Measurements from ENCODE around the gene TECR.

The TECR gene

DNA sequence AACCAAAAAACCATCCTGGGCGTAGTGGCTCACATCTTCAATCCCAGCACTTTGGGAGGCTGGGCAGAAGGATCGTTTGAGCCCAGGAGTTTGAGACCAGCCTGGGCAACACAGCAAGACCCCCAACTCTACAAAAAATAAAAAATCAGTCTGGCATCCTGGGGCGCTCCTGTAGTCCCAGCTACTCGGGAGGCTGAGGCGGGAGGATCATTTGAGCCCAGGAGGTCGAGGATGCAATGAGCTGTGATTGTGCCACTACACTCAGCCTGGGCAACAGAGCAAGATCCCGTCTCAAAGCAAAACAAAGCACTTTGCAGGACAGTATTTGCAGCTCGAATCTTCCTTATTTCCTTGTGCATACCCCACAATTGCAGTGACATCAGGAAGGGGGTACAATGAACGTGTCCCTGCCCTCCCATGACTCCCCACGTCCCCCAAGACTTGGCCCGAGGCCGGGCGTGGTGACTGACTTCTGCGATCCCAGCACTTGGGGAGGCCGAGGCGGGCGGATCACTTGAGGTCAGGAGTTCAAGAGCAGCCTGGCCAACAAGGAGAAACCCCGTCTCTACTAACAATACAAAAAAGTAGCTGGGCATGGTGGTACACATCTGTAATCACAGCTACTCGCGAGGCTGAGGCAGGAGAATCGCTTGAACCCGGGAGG is 41.6 kb downstream of the TECR start:
- Histone ChIP-seq H3K9ac (ENCODE audit: low read depth, low read length, poor library complexity, severe bottlenecking) (peak overlapping the region; percentile 87), H3K27me3 (ENCODE audit: insufficient read depth, low read length, poor library complexity, severe bottlenecking) (no peaks in the 10 kb centered on the region), H3F3A (ENCODE audit: low read depth) (no peaks in the 10 kb centered on the region), H3K36me3 (ENCODE audit: insufficient read depth, low read length) (peaks cover 9% of the 10 kb centered on the region; the same call in 1 of the 2 replicates), H3K9me2 (replicated peaks; ENCODE audit: low read depth, low read length) (no peaks in the 10 kb centered on the region), H3K9me3 (ENCODE audit: insufficient read depth, low read depth, low read length) (no peaks in the 10 kb centered on the region), H3K4me2 (ENCODE audit: low read depth, low read length, poor library complexity, severe bottlenecking) (peak overlapping the region; percentile 86), H4K20me1 (ENCODE audit: insufficient read depth, low read length, poor library complexity, severe bottlenecking) (peaks cover 12% of the 10 kb centered on the region), H3K79me2 (ENCODE audit: insufficient read depth, low read length) (peaks cover 21% of the 10 kb centered on the region), H3K4me3 (ENCODE audit: low read length, poor library complexity, severe bottlenecking) (peak overlapping the region; percentile 99), H2AFZ (ENCODE audit: low read length) (no peak overlapping the region), H3K4me1 (ENCODE audit: insufficient read depth, low read length, poor library complexity, severe bottlenecking) (peaks cover 11% of the 10 kb centered on the region)
- no peak for TF ChIP-seq EZH2phosphoT487 (IDR thresholded peaks at IDR 0.05; ENCODE audit: borderline replicate concordance)
- TF ChIP-seq, protein P1, sequence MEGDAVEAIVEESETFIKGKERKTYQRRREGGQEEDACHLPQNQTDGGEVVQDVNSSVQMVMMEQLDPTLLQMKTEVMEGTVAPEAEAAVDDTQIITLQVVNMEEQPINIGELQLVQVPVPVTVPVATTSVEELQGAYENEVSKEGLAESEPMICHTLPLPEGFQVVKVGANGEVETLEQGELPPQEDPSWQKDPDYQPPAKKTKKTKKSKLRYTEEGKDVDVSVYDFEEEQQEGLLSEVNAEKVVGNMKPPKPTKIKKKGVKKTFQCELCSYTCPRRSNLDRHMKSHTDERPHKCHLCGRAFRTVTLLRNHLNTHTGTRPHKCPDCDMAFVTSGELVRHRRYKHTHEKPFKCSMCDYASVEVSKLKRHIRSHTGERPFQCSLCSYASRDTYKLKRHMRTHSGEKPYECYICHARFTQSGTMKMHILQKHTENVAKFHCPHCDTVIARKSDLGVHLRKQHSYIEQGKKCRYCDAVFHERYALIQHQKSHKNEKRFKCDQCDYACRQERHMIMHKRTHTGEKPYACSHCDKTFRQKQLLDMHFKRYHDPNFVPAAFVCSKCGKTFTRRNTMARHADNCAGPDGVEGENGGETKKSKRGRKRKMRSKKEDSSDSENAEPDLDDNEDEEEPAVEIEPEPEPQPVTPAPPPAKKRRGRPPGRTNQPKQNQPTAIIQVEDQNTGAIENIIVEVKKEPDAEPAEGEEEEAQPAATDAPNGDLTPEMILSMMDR (conservative IDR thresholded peaks at IDR 0.05; ENCODE audit: low read length): no peak

- no peaks in the 10 kb centered on the region for H3K9me2 ChIP-seq (replicated peaks; ENCODE audit: low read depth, low read length)
- H4K20me1 ChIP-seq (ENCODE audit: insufficient read depth, low read length, poor library complexity, severe bottlenecking): peaks cover 12% of the 10 kb centered on the region
- H3F3A ChIP-seq (ENCODE audit: low read depth): no peaks in the 10 kb centered on the region
- H3K4me1 ChIP-seq (ENCODE audit: insufficient read depth, low read length, poor library complexity, severe bottlenecking): peaks cover 11% of the 10 kb centered on the region
- peak within 1 kb of the TSS; percentile 87 for H3K9ac ChIP-seq (ENCODE audit: low read depth, low read length, poor library complexity, severe bottlenecking)
- H2AFZ ChIP-seq (ENCODE audit: low read length): peak within 1 kb of the TSS; percentile 98
- H3K4me2 ChIP-seq (ENCODE audit: low read depth, low read length, poor library complexity, severe bottlenecking): peak within 1 kb of the TSS; percentile 86
- H3K9me3 ChIP-seq (ENCODE audit: insufficient read depth, low read depth, low read length): no peaks in the 10 kb centered on the region
- H3K4me3 ChIP-seq (ENCODE audit: low read length, poor library complexity, severe bottlenecking): peak within 1 kb of the TSS; percentile 99
- H3K79me2 ChIP-seq (ENCODE audit: insufficient read depth, low read length): peaks cover 21% of the 10 kb centered on the region
- TF ChIP-seq, protein P1 (conservative IDR thresholded peaks at IDR 0.05; ENCODE audit: low read length): peak; percentile 87
- TF ChIP-seq EZH2phosphoT487 (IDR thresholded peaks at IDR 0.05; ENCODE audit: borderline replicate concordance): no peak
- H3K36me3 ChIP-seq (ENCODE audit: insufficient read depth, low read length): peaks cover 6% of the 10 kb centered on the region; the same call in 1 of the 2 replicates
- H3K27me3 ChIP-seq (ENCODE audit: insufficient read depth, low read length, poor library complexity, severe bottlenecking): no peaks in the 10 kb centered on the region
Observed at GRCh38 chr19:14571695-14572490, 42.5 kb downstream of the TECR start, which contains the start of gene NDUFB7. Gene NDUFB7, minus strand, starts transcription at chr19:14572066. Its CDS starts 66 bp downstream, at chr19:14572000.

- Histone ChIP-seq H3K4me1 (ENCODE audit: insufficient read depth, low read length, poor library complexity, severe bottlenecking) (peaks cover 13% of the 10 kb centered on the region), H3K36me3 (ENCODE audit: insufficient read depth, low read length) (no peaks in the 10 kb centered on the region), H3F3A (ENCODE audit: low read depth) (no peaks in the 10 kb centered on the region), H3K4me2 (ENCODE audit: low read depth, low read length, poor library complexity, severe bottlenecking) (no peak overlapping the region), H2AFZ (ENCODE audit: low read length) (no peak overlapping the region), H3K9ac (ENCODE audit: low read depth, low read length, poor library complexity, severe bottlenecking) (no peak overlapping the region), H3K4me3 (ENCODE audit: low read length, poor library complexity, severe bottlenecking) (no peak overlapping the region), H3K27me3 (ENCODE audit: insufficient read depth, low read length, poor library complexity, severe bottlenecking) (no peaks in the 10 kb centered on the region), H3K79me2 (ENCODE audit: insufficient read depth, low read length) (peaks cover 13% of the 10 kb centered on the region), H3K9me2 (replicated peaks; ENCODE audit: low read depth, low read length) (no peaks in the 10 kb centered on the region), H4K20me1 (ENCODE audit: insufficient read depth, low read length, poor library complexity, severe bottlenecking) (peaks cover 8% of the 10 kb centered on the region), H3K9me3 (ENCODE audit: insufficient read depth, low read depth, low read length) (no peaks in the 10 kb centered on the region)
- TF ChIP-seq, protein P1 (conservative IDR thresholded peaks at IDR 0.05; ENCODE audit: low read length): no peak
- TF ChIP-seq EZH2phosphoT487 (IDR thresholded peaks at IDR 0.05; ENCODE audit: borderline replicate concordance): no peak
Observed at GRCh38 chr19:14575428-14575980, 46.1 kb downstream of the TECR start.

All from Loucy (cell line).